ENCODE data around the gene ZNF385A. TPM values are rescaled to one million over a fixed set of nuclear protein-coding genes. Genes with fewer than 3 reads are reported as not detected.

ZNF385A gene
- total RNA-seq, 4 donors from 2014 or later, result 24.2 to 38.9 (median 29.3) TPM

GRCh38 chr12:54352022-54352531 is 32.5 kb downstream of the ZNF385A start:
- Histone ChIP-seq H3K27me3 (no peaks in the 10 kb centered on the region), H3K4me1 (peaks cover 53 to 77% of the 10 kb centered on the region in 2 donors), H3K9me3 (no peaks in the 10 kb centered on the region), H3K27ac (peak overlapping the region; percentile 79 to 93 (median 90)), H3K4me3 (replicated peaks in 1 of 3) (no peak overlapping the region), H3K36me3 (peaks cover 30 to 34% of the 10 kb centered on the region in 2 donors)
- 21 to 22% methylated on average over 21 of the region's 21 CpGs for WGBS, 2 donors
- intact Hi-C loops (cut with DNase I), result no loop called here
- DNase-seq, result peak; percentile 88 to 91
- TF ChIP-seq POLR2A (IDR thresholded peaks at IDR 0.05) (peak in 1 of 2 donors; percentile 15), CTCF (IDR thresholded peaks at IDR 0.05) (no peak)

DNA sequence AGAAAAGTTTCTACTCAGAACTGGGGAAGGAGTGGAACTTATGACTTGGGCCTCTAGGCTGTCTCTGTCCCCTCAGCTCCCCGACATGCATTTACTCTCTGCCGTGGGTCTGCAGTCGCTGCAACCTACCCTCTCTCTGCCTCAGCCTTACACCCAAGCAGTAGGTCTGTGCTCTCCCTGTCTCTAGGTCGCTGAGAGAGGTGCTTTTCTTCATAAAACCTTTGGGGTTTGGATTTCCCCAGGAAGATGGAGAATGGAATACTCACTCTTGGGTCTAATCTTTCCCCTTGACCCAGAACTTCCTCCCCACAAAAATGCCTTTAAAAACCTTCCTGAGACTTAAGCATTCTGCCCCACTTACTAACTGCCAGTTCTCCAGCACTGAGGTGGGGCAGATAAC is 33.2 kb downstream of the ZNF385A start:
- Histone ChIP-seq H3K9me3 (no peaks in the 10 kb centered on the region), H3K27ac (peak overlapping the region; percentile 79 to 93 (median 90)), H3K4me1 (peaks cover 51 to 72% of the 10 kb centered on the region in 2 donors), H3K27me3 (no peaks in the 10 kb centered on the region), H3K36me3 (peaks cover 37 to 39% of the 10 kb centered on the region in 2 donors), H3K4me3 (replicated peaks in 1 of 3) (no peak overlapping the region)
- 44 to 54% methylated on average over 4 of the region's 4 CpGs for WGBS, 2 donors
- intact Hi-C loops (cut with DNase I), result no loop called here
- no peak for DNase-seq
- no peak for TF ChIP-seq POLR2A (IDR thresholded peaks at IDR 0.05)
- TF ChIP-seq CTCF (IDR thresholded peaks at IDR 0.05), result no peak

DNA sequence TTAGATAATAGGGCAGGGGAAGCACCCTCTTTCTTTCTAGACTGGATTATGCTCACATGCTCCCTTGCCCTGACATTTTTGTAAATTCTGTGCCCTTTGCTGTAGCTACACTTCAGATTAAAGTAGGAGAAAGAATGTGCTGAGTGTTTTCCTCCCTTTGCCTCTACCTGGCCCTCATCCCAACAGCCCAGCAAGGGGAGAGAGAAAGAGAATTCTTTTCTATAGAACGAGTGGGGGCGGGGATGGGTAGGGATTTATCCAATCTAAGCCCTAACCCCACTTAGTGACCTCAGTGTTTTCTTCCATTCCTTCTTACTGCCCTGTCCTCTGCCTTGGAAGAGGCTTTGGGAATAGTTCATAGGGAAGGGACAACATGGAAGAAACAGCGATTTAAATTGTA is 33.8 kb downstream of the ZNF385A start:
- Histone ChIP-seq H3K4me3 (replicated peaks in 1 of 3) (no peak overlapping the region), H3K27ac (peak overlapping the region; percentile 79 to 93 (median 90)), H3K36me3 (peaks cover 38 to 44% of the 10 kb centered on the region in 2 donors), H3K4me1 (peaks cover 51 to 69% of the 10 kb centered on the region in 2 donors), H3K9me3 (no peaks in the 10 kb centered on the region), H3K27me3 (no peaks in the 10 kb centered on the region)
- TF ChIP-seq CTCF (IDR thresholded peaks at IDR 0.05), result no peak
- no peak for TF ChIP-seq POLR2A (IDR thresholded peaks at IDR 0.05)
- WGBS, 2 donors, result 24 to 42% methylated on average over 3 of the region's 3 CpGs
- peak; percentile 81 to 83 for DNase-seq
- intact Hi-C loops (cut with DNase I), result no loop called here

DNA sequence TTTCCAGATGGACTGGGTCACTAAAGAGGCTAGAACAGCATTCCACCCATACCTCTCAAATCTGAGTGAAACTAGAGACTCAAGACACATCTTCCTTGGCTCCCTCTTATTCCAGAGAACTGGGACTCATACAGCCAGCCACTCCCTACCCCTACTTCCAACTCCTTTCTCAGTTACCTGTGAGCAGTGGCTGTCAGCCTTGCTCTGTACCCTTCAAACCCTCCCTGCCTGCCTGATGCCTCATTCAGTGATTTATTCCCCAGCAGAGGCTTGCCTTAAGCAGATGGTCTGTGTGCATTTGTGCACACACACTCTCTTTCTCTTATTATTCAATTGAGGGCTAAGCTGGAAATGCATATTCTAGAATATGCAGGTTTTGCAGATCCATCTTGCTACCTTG is 34.9 kb downstream of the ZNF385A start:
- H3K27me3 ChIP-seq, result no peaks in the 10 kb centered on the region
- H3K9me3 ChIP-seq, result no peaks in the 10 kb centered on the region
- peak overlapping the region; percentile 79 to 93 (median 90) for H3K27ac ChIP-seq
- no peak for DNase-seq
- H3K4me3 ChIP-seq (replicated peaks in 1 of 3), result no peak overlapping the region
- H3K36me3 ChIP-seq, result peaks cover 49 to 51% of the 10 kb centered on the region in 2 donors
- TF ChIP-seq CTCF (IDR thresholded peaks at IDR 0.05) (no peak), POLR2A (IDR thresholded peaks at IDR 0.05) (no peak)
- intact Hi-C loops (cut with DNase I), result no loop called here
- H3K4me1 ChIP-seq, result peaks cover 51 to 59% of the 10 kb centered on the region in 2 donors

DNA sequence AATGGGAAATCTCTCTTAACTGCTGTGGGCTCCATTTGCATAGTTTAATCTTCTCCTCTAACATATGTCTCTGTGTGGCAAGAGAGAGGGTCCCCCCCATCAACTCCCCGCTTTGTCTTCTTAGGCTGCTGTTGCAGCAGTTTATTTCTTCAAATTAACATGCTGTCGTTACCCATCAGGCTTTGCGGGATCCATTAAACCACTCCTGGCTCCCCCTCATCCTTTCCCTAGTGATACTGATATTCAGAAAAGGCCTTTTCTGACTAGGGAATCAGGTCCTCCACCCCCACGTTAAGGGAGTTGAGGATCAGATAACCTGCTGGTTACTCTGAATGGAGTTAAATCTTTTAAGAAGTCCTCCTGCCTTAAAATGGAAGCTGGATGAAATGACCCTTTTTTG is 35.5 kb downstream of the ZNF385A start:
- DNase-seq, result no peak
- Histone ChIP-seq H3K4me3 (replicated peaks in 1 of 3) (no peak overlapping the region), H3K4me1 (peaks cover 49 to 55% of the 10 kb centered on the region in 2 donors), H3K9me3 (no peaks in the 10 kb centered on the region), H3K27me3 (no peaks in the 10 kb centered on the region), H3K27ac (peak overlapping the region; percentile 79 to 93 (median 90)), H3K36me3 (peaks cover 49 to 51% of the 10 kb centered on the region in 2 donors)
- TF ChIP-seq POLR2A (IDR thresholded peaks at IDR 0.05), result no peak
- TF ChIP-seq CTCF (IDR thresholded peaks at IDR 0.05), result no peak
- intact Hi-C loops (cut with DNase I), result no loop called here
- WGBS, 2 donors, result 83 to 86% methylated on average over 4 of the region's 4 CpGs

All from thyroid gland (tissue), 4 donors.